ENCODE results near the gene MMP15. TPM values are rescaled to one million over a fixed set of nuclear protein-coding genes. Genes with fewer than 3 reads are reported as not detected.

The MMP15 gene
- total RNA-seq, 4 donors from 2014 or later = 2.9 to 6.5 (median 4.5) TPM

- 68 to 78% methylated on average over 7 to 10 of the region's 18 CpGs for WGBS, 2 donors
- H3K36me3 ChIP-seq = peaks cover 13 to 42% (median 20%) of the 10 kb centered on the region in 3 donors
- TF ChIP-seq, protein P1, sequence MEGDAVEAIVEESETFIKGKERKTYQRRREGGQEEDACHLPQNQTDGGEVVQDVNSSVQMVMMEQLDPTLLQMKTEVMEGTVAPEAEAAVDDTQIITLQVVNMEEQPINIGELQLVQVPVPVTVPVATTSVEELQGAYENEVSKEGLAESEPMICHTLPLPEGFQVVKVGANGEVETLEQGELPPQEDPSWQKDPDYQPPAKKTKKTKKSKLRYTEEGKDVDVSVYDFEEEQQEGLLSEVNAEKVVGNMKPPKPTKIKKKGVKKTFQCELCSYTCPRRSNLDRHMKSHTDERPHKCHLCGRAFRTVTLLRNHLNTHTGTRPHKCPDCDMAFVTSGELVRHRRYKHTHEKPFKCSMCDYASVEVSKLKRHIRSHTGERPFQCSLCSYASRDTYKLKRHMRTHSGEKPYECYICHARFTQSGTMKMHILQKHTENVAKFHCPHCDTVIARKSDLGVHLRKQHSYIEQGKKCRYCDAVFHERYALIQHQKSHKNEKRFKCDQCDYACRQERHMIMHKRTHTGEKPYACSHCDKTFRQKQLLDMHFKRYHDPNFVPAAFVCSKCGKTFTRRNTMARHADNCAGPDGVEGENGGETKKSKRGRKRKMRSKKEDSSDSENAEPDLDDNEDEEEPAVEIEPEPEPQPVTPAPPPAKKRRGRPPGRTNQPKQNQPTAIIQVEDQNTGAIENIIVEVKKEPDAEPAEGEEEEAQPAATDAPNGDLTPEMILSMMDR (IDR thresholded peaks at IDR 0.05) = no peak
- TF ChIP-seq POLR2A (IDR thresholded peaks at IDR 0.05) = no peak
- no peak for DNase-seq
- H3K4me3 ChIP-seq = no peak overlapping the region
- no peaks in the 10 kb centered on the region for H3K9me3 ChIP-seq
- no peaks in the 10 kb centered on the region for H3K27me3 ChIP-seq
- intact Hi-C loops (cut with DNase I) = no loop called here
- peaks cover 17 to 63% (median 29%) of the 10 kb centered on the region in 3 donors for H3K4me1 ChIP-seq
- H3K27ac ChIP-seq = no peak overlapping the region
Measured at GRCh38 chr16:57995721-57996405, 29.7 kb upstream of the MMP15 start.

GRCh38 chr16:57996406-57997175 is 29.0 kb upstream of the MMP15 start:
- Histone ChIP-seq H3K4me1 (peaks cover 17 to 70% (median 31%) of the 10 kb centered on the region in 3 donors), H3K4me3 (no peak overlapping the region), H3K9me3 (no peaks in the 10 kb centered on the region), H3K27ac (no peak overlapping the region), H3K27me3 (no peaks in the 10 kb centered on the region), H3K36me3 (peaks cover 13 to 42% (median 20%) of the 10 kb centered on the region in 3 donors)
- intact Hi-C loops (cut with DNase I) = no loop called here
- 94 to 97% methylated on average over 6 to 44 of the region's 62 CpGs for WGBS, 2 donors
- no peak for DNase-seq
- no peak for TF ChIP-seq POLR2A (IDR thresholded peaks at IDR 0.05)
- TF ChIP-seq, protein P1 (IDR thresholded peaks at IDR 0.05) = no peak

DNA sequence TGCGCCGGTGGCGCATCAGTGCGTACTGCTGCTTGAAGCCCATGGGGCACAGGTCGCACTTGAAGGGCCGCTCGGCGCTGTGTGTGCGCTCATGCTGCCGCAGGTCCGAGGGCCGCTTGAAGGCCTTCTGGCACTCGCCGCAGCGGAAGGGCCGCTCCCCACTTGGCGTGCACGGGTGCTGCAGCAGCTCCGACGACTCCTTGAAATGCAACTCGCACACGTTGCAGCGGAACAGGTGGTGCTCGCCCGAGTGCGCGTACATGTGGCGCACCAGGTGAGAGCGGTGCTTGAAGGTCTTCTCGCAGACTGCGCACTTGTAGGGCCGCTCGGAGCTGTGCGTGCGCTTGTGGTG is 28.4 kb upstream of the MMP15 start:
- Histone ChIP-seq H3K27ac (no peak overlapping the region), H3K4me1 (peaks cover 17 to 75% (median 36%) of the 10 kb centered on the region in 3 donors), H3K36me3 (peaks cover 13 to 42% (median 20%) of the 10 kb centered on the region in 3 donors), H3K9me3 (no peaks in the 10 kb centered on the region), H3K4me3 (no peak overlapping the region), H3K27me3 (no peaks in the 10 kb centered on the region)
- WGBS, 2 donors = 98 to 100% methylated on average over 2 to 14 of the region's 35 CpGs
- intact Hi-C loops (cut with DNase I) = no loop called here
- TF ChIP-seq, protein P1 (IDR thresholded peaks at IDR 0.05) = no peak
- no peak for TF ChIP-seq POLR2A (IDR thresholded peaks at IDR 0.05)
- DNase-seq = no peak

DNA sequence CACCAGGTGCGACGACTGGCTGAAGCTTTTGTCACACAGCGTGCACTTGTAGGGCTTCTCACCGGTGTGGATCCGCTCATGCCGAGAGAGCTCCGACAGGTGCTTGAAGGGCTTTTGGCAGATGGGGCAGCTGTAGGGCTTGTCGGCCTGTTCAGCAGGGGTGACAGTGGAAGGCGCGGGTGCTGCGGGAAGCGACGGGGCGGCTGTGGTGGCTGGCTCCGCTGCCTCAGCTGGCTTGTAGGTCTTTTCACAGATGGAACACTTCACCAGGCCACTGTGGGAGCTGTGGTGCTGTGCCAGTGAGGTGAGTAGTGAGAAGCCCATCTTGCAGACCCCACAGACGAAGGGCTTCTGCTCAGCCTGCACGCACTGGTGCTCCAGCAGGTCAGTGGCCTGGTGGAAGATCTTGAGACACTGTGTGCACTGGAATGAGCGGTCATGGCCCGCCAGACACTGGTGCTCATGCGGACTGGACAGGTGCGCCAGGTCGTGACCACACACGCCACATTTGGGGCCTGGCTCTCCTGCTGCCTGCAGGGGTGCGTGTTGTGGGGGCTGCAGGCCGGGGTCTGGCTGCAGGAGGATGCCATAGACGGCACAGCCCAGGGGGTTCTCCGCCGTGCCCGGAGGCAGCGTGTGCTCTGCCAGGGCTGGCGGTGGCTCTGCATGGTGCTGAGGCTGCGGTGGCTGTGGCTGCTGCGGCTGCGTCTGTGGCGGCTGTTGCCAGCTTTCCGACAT is 27.9 kb upstream of the MMP15 start:
- Histone ChIP-seq H3K4me3 (no peak overlapping the region), H3K9me3 (no peaks in the 10 kb centered on the region), H3K4me1 (peaks cover 17 to 71% (median 36%) of the 10 kb centered on the region in 3 donors), H3K27me3 (no peaks in the 10 kb centered on the region), H3K27ac (no peak overlapping the region), H3K36me3 (peaks cover 13 to 46% (median 20%) of the 10 kb centered on the region in 3 donors)
- 95 to 99% methylated on average over 7 to 15 of the region's 36 CpGs for WGBS, 2 donors
- TF ChIP-seq, protein P1 (IDR thresholded peaks at IDR 0.05) = no peak
- TF ChIP-seq POLR2A (IDR thresholded peaks at IDR 0.05) = no peak
- intact Hi-C loops (cut with DNase I) = no loop called here
- no peak for DNase-seq
